GM19438 (cell line): ENCODE data around the gene KCNQ5.

Experiments
- ATAC-seq: cut with Tn5 transposase; IDR thresholded peaks from one replicate; pipeline ENCODE4 v1.9.1; 2021; ENCODE audit warnings: low read depth; ENCODE audit not compliant: unreplicated experiment

Gene KCNQ5

GRCh38 chr6:73078908-73079610 lies 457.2 kb downstream of the KCNQ5 start:
- no peak for ATAC-seq

GRCh38 chr6:73079611-73079955 lies 457.7 kb downstream of the KCNQ5 start:
- no peak for ATAC-seq

- no peak for ATAC-seq
Observed at GRCh38 chr6:73079978-73080377, 458.1 kb downstream of the KCNQ5 start.

GRCh38 chr6:73081955-73082354 lies 460.1 kb downstream of the KCNQ5 start:
- ATAC-seq = no peak

GRCh38 chr6:73083886-73084285 lies 462.0 kb downstream of the KCNQ5 start:
- ATAC-seq = no peak

GRCh38 chr6:73085443-73085871 lies 463.6 kb downstream of the KCNQ5 start:
- peak; percentile 44 for ATAC-seq

- ATAC-seq = no peak
Observed at GRCh38 chr6:73086726-73087125, 464.9 kb downstream of the KCNQ5 start.

- peak; percentile 69 for ATAC-seq
Observed at GRCh38 chr6:73088138-73088813, 466.4 kb downstream of the KCNQ5 start.

- no peak for ATAC-seq
Observed at GRCh38 chr6:73104921-73105320, 483.1 kb downstream of the KCNQ5 start.

- no peak for ATAC-seq
Observed at GRCh38 chr6:73107016-73107415, 485.2 kb downstream of the KCNQ5 start.

- no peak for ATAC-seq
Observed at GRCh38 chr6:73108949-73109348, 487.1 kb downstream of the KCNQ5 start.

GRCh38 chr6:73109659-73110058 lies 487.8 kb downstream of the KCNQ5 start:
- no peak for ATAC-seq

GRCh38 chr6:73116330-73116729 lies 494.5 kb downstream of the KCNQ5 start:
- ATAC-seq = no peak

- no peak for ATAC-seq
Observed at GRCh38 chr6:73121421-73121993, 499.6 kb downstream of the KCNQ5 start.

GRCh38 chr6:73123632-73124329 lies 501.9 kb downstream of the KCNQ5 start:
- ATAC-seq = peak; percentile 63

- peak; percentile 92 for ATAC-seq
Observed at GRCh38 chr6:73129653-73130443, 508.0 kb downstream of the KCNQ5 start.

GRCh38 chr6:73131706-73132105 lies 509.8 kb downstream of the KCNQ5 start:
- ATAC-seq = no peak

- ATAC-seq = peak; percentile 59
Observed at GRCh38 chr6:73134588-73134987, 512.7 kb downstream of the KCNQ5 start.

- ATAC-seq = peak; percentile 91
Observed at GRCh38 chr6:73139681-73140383, 518.0 kb downstream of the KCNQ5 start.

- ATAC-seq = no peak
Observed at GRCh38 chr6:73143551-73143950, 521.7 kb downstream of the KCNQ5 start.
